HEK293 (cell line): ENCODE results near the gene STK16.

Experiments used
- CTCF ChIA-PET: fragments of 350-600 bp; formaldehyde crosslinking; extraction: SDS; loops from one replicate; lab custom pipeline; 2021; ENCODE audit warnings: antibody characterized with exemption; lab: Yijun Ruan, JAX
- POLR2A ChIA-PET: fragments of 300-600 bp; formaldehyde crosslinking; extraction: SDS; loops from one replicate; lab custom pipeline; 2020; ENCODE audit warnings: antibody characterized with exemption, inconsistent platforms; lab: Yijun Ruan, JAX
- H3K27ac ChIP-seq: fragments of 200-500 bp; sonication (Bioruptor generic); 2 replicates; pipeline ENCODE4 v1.5.1; 2014; ENCODE audit warnings: low read depth, low read length, control low read depth, inconsistent platforms; ENCODE audit errors: extremely low read depth
- H3K36me3 ChIP-seq, 2 experiments: fragments of 200-500 bp in 1 of 2; sonication (Bioruptor generic) in 1 of 2; 1 replicate in 1 of 2; 2 replicates in 1 of 2; pipeline ENCODE4 v1.5.1; 2014 to 2017; ENCODE audit warnings: inconsistent platforms in 2 of 2, low read length in 2 of 2; ENCODE audit not compliant: control insufficient read depth in 2 of 2, insufficient read depth in 1 of 2
- H3K4me1 ChIP-seq: fragments of 200-500 bp; sonication (Bioruptor generic); 2 replicates; pipeline ENCODE4 v1.5.1; 2014; ENCODE audit warnings: mild to moderate bottlenecking, low read length, inconsistent platforms; ENCODE audit not compliant: control insufficient read depth, insufficient read depth
- H3K4me3 ChIP-seq: 2 replicates; pipeline ENCODE4 v1.5.1; 2011; ENCODE audit warnings: low read depth, mild to moderate bottlenecking, control low read depth, low read length, moderate library complexity
- H3K9me3 ChIP-seq: fragments of 200-500 bp; sonication (Bioruptor generic); 2 replicates; pipeline ENCODE4 v1.5.1; 2014; ENCODE audit warnings: low read depth, low read length, inconsistent platforms; ENCODE audit not compliant: control insufficient read depth, insufficient read depth
- PATZ1 ChIP-seq: fragments of 450-650 bp; formaldehyde crosslinking; IDR thresholded peaks from 2 replicates; pipeline ENCODE4 v1.5.1; 2016; ENCODE audit warnings: missing biosample characterization, missing genetic modification characterization
- ZBTB17 ChIP-seq: fragments of 450-650 bp; formaldehyde crosslinking; IDR thresholded peaks from 2 replicates; pipeline ENCODE4 v1.5.1; 2016; ENCODE audit warnings: missing biosample characterization, missing genetic modification characterization
- ZBTB21 ChIP-seq: fragments of 450-650 bp; formaldehyde crosslinking; IDR thresholded peaks from 2 replicates; pipeline ENCODE4 v1.5.1; 2017; ENCODE audit warnings: missing biosample characterization, missing genetic modification characterization
- ZBTB48 ChIP-seq: fragments of 450-650 bp; formaldehyde crosslinking; IDR thresholded peaks from 2 replicates; pipeline ENCODE4 v1.5.1; 2016; ENCODE audit warnings: missing biosample characterization, missing genetic modification characterization
- ZFP41 ChIP-seq: fragments of 450-650 bp; formaldehyde crosslinking; IDR thresholded peaks from 2 replicates; pipeline ENCODE4 v1.5.1; 2016; ENCODE audit warnings: missing biosample characterization, missing genetic modification characterization, borderline replicate concordance
- ZIC2 ChIP-seq: fragments of 450-650 bp; formaldehyde crosslinking; IDR thresholded peaks from 2 replicates; pipeline ENCODE4 v1.5.1; 2016; ENCODE audit warnings: missing biosample characterization, missing genetic modification characterization
- ZNF169 ChIP-seq: fragments of 450-650 bp; formaldehyde crosslinking; IDR thresholded peaks from 2 replicates; pipeline ENCODE4 v1.5.1; 2016; ENCODE audit warnings: missing biosample characterization, missing genetic modification characterization
- ZNF214 ChIP-seq: fragments of 450-650 bp; formaldehyde crosslinking; IDR thresholded peaks from 2 replicates; pipeline ENCODE4 v1.5.1; 2017; ENCODE audit warnings: missing biosample characterization, mild to moderate bottlenecking, missing genetic modification characterization, borderline replicate concordance
- ZNF221 ChIP-seq: fragments of 450-650 bp; formaldehyde crosslinking; IDR thresholded peaks from 2 replicates; pipeline ENCODE4 v1.5.1; 2017; ENCODE audit warnings: missing biosample characterization, missing genetic modification characterization, borderline replicate concordance
- ZNF404 ChIP-seq: fragments of 450-650 bp; formaldehyde crosslinking; IDR thresholded peaks from 2 replicates; pipeline ENCODE4 v1.5.1; 2017; ENCODE audit warnings: missing biosample characterization, missing genetic modification characterization
- ZNF514 ChIP-seq: fragments of 450-650 bp; formaldehyde crosslinking; IDR thresholded peaks from 2 replicates; pipeline ENCODE4 v1.5.1; 2016; ENCODE audit warnings: missing biosample characterization, missing genetic modification characterization
- ZNF518A ChIP-seq: fragments of 450-650 bp; formaldehyde crosslinking; conservative IDR thresholded peaks from 2 replicates; pipeline ENCODE4 v1.5.1; 2016; ENCODE audit warnings: low read depth, missing biosample characterization, missing genetic modification characterization
- ZNF549 ChIP-seq: fragments of 450-650 bp; IDR thresholded peaks from 2 replicates; pipeline ENCODE4 v1.5.1; 2018; ENCODE audit warnings: missing biosample characterization, missing genetic modification characterization, mild to moderate bottlenecking, inconsistent platforms, moderate library complexity
- ZNF626 ChIP-seq: fragments of 450-650 bp; sonication (Bioruptor Pico); formaldehyde crosslinking; IDR thresholded peaks from 2 replicates; pipeline ENCODE4 v1.5.1; 2018; ENCODE audit warnings: missing biosample characterization, missing genetic modification characterization, inconsistent platforms

The STK16 gene

GRCh38 chr2:219218732-219219701, 26.3 kb upstream of the STK16 start, which contains the start of gene ABCB6 (continued):
- TF ChIP-seq PATZ1 (tag by site-specific recombination), result peak; percentile 44; the same call in 1 of the 2 replicates

GRCh38 chr2:219219784-219220532, 25.3 kb upstream of the STK16 start:
- Histone ChIP-seq H3K4me1 (no peaks in the 10 kb centered on the region), H3K27ac (no peak overlapping the region), H3K4me3 (no peak overlapping the region), H3K9me3 (no peaks in the 10 kb centered on the region), H3K36me3 (peaks cover 3 to 76% of the 10 kb centered on the region in 2 experiments)
- no peak for TF ChIP-seq ZNF549
- no peak for TF ChIP-seq ZNF404
- TF ChIP-seq ZNF626 (tag by site-specific recombination), result no peak
- no peak for TF ChIP-seq ZNF214 (tag by site-specific recombination)
- ChIA-PET CTCF (interaction anchor here (0.6 to 2.6 kb wide), 3 partner anchors 14 to 75 kb away, joined by 3 to 9 read pairs (median 5); no protein-coding TSS in a partner anchor), POLR2A (interaction anchor here (1.2 to 6.2 kb wide), 5 partner anchors 7 to 59 kb away, joined by 3 to 42 read pairs (median 6); partner anchors contain the start of genes ANKZF1, ATG9A, DNAJB2 and ZFAND2B)

GRCh38 chr2:219220652-219221402, 24.5 kb upstream of the STK16 start:
- TF ChIP-seq ZIC2 (tag by site-specific recombination) (no peak), ZBTB48 (tag by site-specific recombination) (peak; percentile 21; the same call in 1 of the 2 replicates)

GRCh38 chr2:219221957-219222518, 23.2 kb upstream of the STK16 start:
- Histone ChIP-seq H3K4me3 (no peak overlapping the region), H3K36me3 (peaks cover 7 to 77% of the 10 kb centered on the region in 2 experiments)
- CTCF ChIA-PET, result interaction anchor here (0.6 to 1.2 kb wide), 2 partner anchors 11 to 278 kb away, joined by 3 to 5 read pairs; no protein-coding TSS in a partner anchor
- no peak for TF ChIP-seq ZBTB21
- TF ChIP-seq PATZ1 (tag by site-specific recombination), result no peak
- TF ChIP-seq ZBTB17 (tag by site-specific recombination), result no peak
- no peak for TF ChIP-seq ZFP41 (tag by site-specific recombination)
- no peak for TF ChIP-seq ZNF518A (tag by site-specific recombination)
- TF ChIP-seq ZNF169, result no peak
- no peak for TF ChIP-seq ZNF514 (tag by site-specific recombination)
- TF ChIP-seq ZNF221 (tag by site-specific recombination), result no peak

More at GRCh38 chr2:219220652-219221402, 24.5 kb upstream of the STK16 start:
- peaks cover 0 to 76% of the 10 kb centered on the region in 2 experiments for H3K36me3 ChIP-seq
- H3K9me3 ChIP-seq, result no peaks in the 10 kb centered on the region
- no peak overlapping the region for H3K27ac ChIP-seq
- no peaks in the 10 kb centered on the region for H3K4me1 ChIP-seq
- no peak overlapping the region for H3K4me3 ChIP-seq
- CTCF ChIA-PET, result interaction anchor here (0.8 kb wide), 1 partner anchor 74 kb away, joined by 3 read pairs; no protein-coding TSS in a partner anchor
- POLR2A ChIA-PET, result interaction anchor here (0.9 to 6.2 kb wide), 4 partner anchors 9 to 74 kb away, joined by 3 to 42 read pairs (median 4); partner anchors contain the start of genes ANKZF1, ATG9A, GLB1L and STK16

More at GRCh38 chr2:219221957-219222518, 23.2 kb upstream of the STK16 start:
- POLR2A ChIA-PET, result interaction anchor here (1.4 to 6.2 kb wide), 2 partner anchors 16 to 23 kb away, joined by 4 to 42 read pairs; partner anchors contain the start of genes GLB1L, STK16 and ZFAND2B
- no peaks in the 10 kb centered on the region for H3K9me3 ChIP-seq
- no peaks in the 10 kb centered on the region for H3K4me1 ChIP-seq
- no peak overlapping the region for H3K27ac ChIP-seq
